Tibial nerve (tissue), 4 donors: ENCODE data around the gene PKN2. TPM values are rescaled to one million over a fixed set of nuclear protein-coding genes. Genes with fewer than 3 reads are reported as not detected.

ENCODE experiments used
- DNase-seq, 2 donors: peaks; one replicate each; pipeline ENCODE4 v3.0.0-alpha.2; 2019; ENCODE audit warnings: low spot score in 2 of 2
- H3K27ac ChIP-seq, 4 donors: fragments of 200-600 bp; sonication (generic) in 3 of 4; one replicate each; pipeline ENCODE4 v1.5.1; 2017 to 2019; ENCODE audit warnings: mild to moderate bottlenecking in 1 of 4
- H3K27me3 ChIP-seq, 2 donors: fragments of 200-600 bp; sonication (generic) in 1 of 2; one replicate each; pipeline versions ENCODE4 v1.5.1 to v1.6.0; 2017 to 2019
- H3K36me3 ChIP-seq, 3 donors: fragments of 200-600 bp; sonication (generic); one replicate each; pipeline ENCODE4 v1.5.1; 2018 to 2019
- H3K4me1 ChIP-seq, 4 donors: fragments of 200-600 bp; sonication (generic) in 3 of 4; one replicate each; pipeline ENCODE4 v1.5.1; 2017 to 2019
- H3K4me3 ChIP-seq, 4 donors: fragments of 200-600 bp; sonication (generic) in 3 of 4; one replicate each; pipeline ENCODE4 v1.5.1; 2017 to 2019; ENCODE audit warnings: mild to moderate bottlenecking in 1 of 4, moderate library complexity in 1 of 4
- H3K9me3 ChIP-seq, 4 donors: fragments of 200-600 bp; sonication (generic) in 3 of 4; one replicate each; pipeline ENCODE4 v1.5.1; 2017 to 2019
- CTCF ChIP-seq, 5 experiments: fragments of 200-600 bp in 3 of 5; fragments of 450-650 bp in 2 of 5; sonication (generic) in 3 of 5; IDR thresholded peaks; one replicate each; pipeline ENCODE4 v1.5.1; 2016 to 2019; ENCODE audit warnings: antibody characterized with exemption in 5 of 5, mild to moderate bottlenecking in 3 of 5, moderate library complexity in 2 of 5
- EP300 ChIP-seq, 2 donors: sonication (generic); formaldehyde crosslinking; IDR thresholded peaks; one replicate each; pipeline ENCODE4 v1.6.1; 2017; ENCODE audit warnings: antibody characterized with exemption in 2 of 2, mild to moderate bottlenecking in 1 of 2
- POLR2A ChIP-seq, 2 donors: fragments of 450-650 bp; IDR thresholded peaks; one replicate each; pipeline ENCODE4 v1.6.1; 2017; ENCODE audit warnings: antibody characterized with exemption in 2 of 2, mild to moderate bottlenecking in 2 of 2, moderate library complexity in 2 of 2
- WGBS, 2 donors: methylation state at CpG; one replicate each; pipeline ENCODE4 v1.1.5; 2018; 5-methylcytosine and 5-hydroxymethylcytosine counted together
- total RNA-seq, 4 donors: library from RNA; depleted of rRNA; stranded (reverse); fragments of >200 nt; gene quantifications; one replicate each; pipeline ENCODE4 v1.1.0, GENCODE V29; 2016

PKN2 gene
- total RNA-seq, 4 donors from 2014 or later: 36.3 to 65.9 (median 50.1) TPM

- Histone ChIP-seq H3K4me1 (no peaks in the 10 kb centered on the region), H3K4me3 (no peak overlapping the region), H3K27me3 (no peaks in the 10 kb centered on the region), H3K9me3 (no peaks in the 10 kb centered on the region), H3K36me3 (no peaks in the 10 kb centered on the region), H3K27ac (no peak overlapping the region)
- TF ChIP-seq POLR2A (IDR thresholded peaks at IDR 0.05): no peak
- TF ChIP-seq EP300 (IDR thresholded peaks at IDR 0.05): no peak
- no peak for TF ChIP-seq CTCF (IDR thresholded peaks at IDR 0.05)
- DNase-seq: no peak
These were observed 10.6 kb upstream of the PKN2 start for GRCh38 chr1:88673446-88673845.

GRCh38 chr1:88678405-88678804 lies 5.7 kb upstream of the PKN2 start:
- Histone ChIP-seq H3K4me1 (peaks cover 0 to 17% (median 3%) of the 10 kb centered on the region in 4 donors), H3K9me3 (no peaks in the 10 kb centered on the region), H3K4me3 (no peak overlapping the region), H3K27ac (no peak overlapping the region), H3K36me3 (no peaks in the 10 kb centered on the region), H3K27me3 (no peaks in the 10 kb centered on the region)
- WGBS, 2 donors: 71 to 75% methylated on average over 3 of the region's 3 CpGs
- no peak for DNase-seq
- TF ChIP-seq EP300 (IDR thresholded peaks at IDR 0.05): no peak
- no peak for TF ChIP-seq CTCF (IDR thresholded peaks at IDR 0.05)
- TF ChIP-seq POLR2A (IDR thresholded peaks at IDR 0.05): no peak

- DNase-seq: no peak
- no peaks in the 10 kb centered on the region for H3K36me3 ChIP-seq
- H3K27ac ChIP-seq: no peak overlapping the region
- no peaks in the 10 kb centered on the region for H3K9me3 ChIP-seq
- no peaks in the 10 kb centered on the region for H3K27me3 ChIP-seq
- 71 to 84% methylated on average over 3 of the region's 3 CpGs for WGBS, 2 donors
- no peak for TF ChIP-seq CTCF (IDR thresholded peaks at IDR 0.05)
- TF ChIP-seq EP300 (IDR thresholded peaks at IDR 0.05): no peak
- no peak for TF ChIP-seq POLR2A (IDR thresholded peaks at IDR 0.05)
- H3K4me1 ChIP-seq: peaks cover 0 to 19% (median 5%) of the 10 kb centered on the region in 4 donors
- H3K4me3 ChIP-seq: no peak overlapping the region
These were observed 3.6 kb upstream of the PKN2 start for GRCh38 chr1:88680471-88680870.

GRCh38 chr1:88680911-88681622 lies 3.0 kb upstream of the PKN2 start:
- no peaks in the 10 kb centered on the region for H3K9me3 ChIP-seq
- H3K4me1 ChIP-seq: peaks cover 0 to 25% (median 8%) of the 10 kb centered on the region in 4 donors
- TF ChIP-seq POLR2A (IDR thresholded peaks at IDR 0.05): no peak
- no peak for TF ChIP-seq CTCF (IDR thresholded peaks at IDR 0.05)
- no peak for TF ChIP-seq EP300 (IDR thresholded peaks at IDR 0.05)
- H3K27me3 ChIP-seq: no peaks in the 10 kb centered on the region
- H3K4me3 ChIP-seq: no peak overlapping the region
- no peak for DNase-seq
- no peak overlapping the region for H3K27ac ChIP-seq
- H3K36me3 ChIP-seq: no peaks in the 10 kb centered on the region
- WGBS, 2 donors: 95 to 96% methylated on average over 3 of the region's 3 CpGs

GRCh38 chr1:88684482-88685258 lies 597 bp downstream of the PKN2 start:
- Histone ChIP-seq H3K36me3 (no peaks in the 10 kb centered on the region), H3K4me3 (peak overlapping the region; percentile 75 to 95 (median 82)), H3K9me3 (no peaks in the 10 kb centered on the region), H3K27ac (peak overlapping the region; percentile 83 to 96 (median 92)), H3K4me1 (peaks cover 0 to 57% (median 19%) of the 10 kb centered on the region in 4 donors), H3K27me3 (no peaks in the 10 kb centered on the region)
- no peak for TF ChIP-seq EP300 (IDR thresholded peaks at IDR 0.05)
- TF ChIP-seq POLR2A (IDR thresholded peaks at IDR 0.05): no peak
- TF ChIP-seq CTCF (IDR thresholded peaks at IDR 0.05): no peak
- peak; percentile 14 to 35 for DNase-seq
- 0 to 1% methylated on average over 37 to 54 of the region's 58 CpGs for WGBS, 2 donors
